Upper lobe of left lung (tissue), 4 donors: ENCODE data around the gene KHK.

ENCODE experiments used
- EP300 ChIP-seq, 4 donors: sonication (generic); formaldehyde crosslinking; IDR thresholded peaks; one replicate each; pipeline ENCODE4 v1.5.1; 2017; ENCODE audit warnings: antibody characterized with exemption in 4 of 4, control low read depth in 2 of 4
- POLR2A ChIP-seq, 4 donors: fragments of 450-650 bp; IDR thresholded peaks; one replicate each; pipeline ENCODE4 v1.5.1; 2016 to 2017; ENCODE audit warnings: antibody characterized with exemption in 4 of 4, mild to moderate bottlenecking in 2 of 4
- POLR2AphosphoS5 ChIP-seq, 2 donors: sonication (generic); formaldehyde crosslinking; IDR thresholded peaks; one replicate each; pipeline ENCODE4 v1.5.1; 2017; ENCODE audit warnings: antibody characterized with exemption in 2 of 2
- TF ChIP-seq, protein P1 (sequence below), 6 experiments: fragments of 450-650 bp in 4 of 6; fragments of 200-600 bp in 2 of 6; sonication (generic) in 2 of 6; IDR thresholded peaks; one replicate each; pipeline ENCODE4 v1.5.1; 2016 to 2019; ENCODE audit warnings: antibody characterized with exemption in 6 of 6

DNA sequence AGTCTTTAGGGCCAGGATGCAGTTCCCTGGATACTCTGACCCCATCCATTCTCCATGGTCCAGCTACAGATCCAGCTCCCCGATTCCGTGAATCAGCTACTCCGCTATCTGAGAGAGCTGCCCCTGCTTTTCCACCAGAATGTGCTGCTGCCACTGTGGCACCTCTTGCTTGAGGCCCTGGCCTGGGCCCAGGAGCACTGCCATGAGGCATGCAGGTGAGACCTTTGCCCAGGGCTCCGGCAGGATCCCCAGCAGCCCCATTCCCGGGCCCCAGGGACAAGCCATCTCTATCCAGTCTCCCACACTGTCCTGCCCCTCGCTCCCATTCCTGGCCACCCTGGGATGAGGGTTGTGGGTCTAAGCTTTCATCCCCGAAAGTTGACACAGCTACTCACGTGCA is 46.3 kb upstream of the KHK start:
- TF ChIP-seq, protein P1, sequence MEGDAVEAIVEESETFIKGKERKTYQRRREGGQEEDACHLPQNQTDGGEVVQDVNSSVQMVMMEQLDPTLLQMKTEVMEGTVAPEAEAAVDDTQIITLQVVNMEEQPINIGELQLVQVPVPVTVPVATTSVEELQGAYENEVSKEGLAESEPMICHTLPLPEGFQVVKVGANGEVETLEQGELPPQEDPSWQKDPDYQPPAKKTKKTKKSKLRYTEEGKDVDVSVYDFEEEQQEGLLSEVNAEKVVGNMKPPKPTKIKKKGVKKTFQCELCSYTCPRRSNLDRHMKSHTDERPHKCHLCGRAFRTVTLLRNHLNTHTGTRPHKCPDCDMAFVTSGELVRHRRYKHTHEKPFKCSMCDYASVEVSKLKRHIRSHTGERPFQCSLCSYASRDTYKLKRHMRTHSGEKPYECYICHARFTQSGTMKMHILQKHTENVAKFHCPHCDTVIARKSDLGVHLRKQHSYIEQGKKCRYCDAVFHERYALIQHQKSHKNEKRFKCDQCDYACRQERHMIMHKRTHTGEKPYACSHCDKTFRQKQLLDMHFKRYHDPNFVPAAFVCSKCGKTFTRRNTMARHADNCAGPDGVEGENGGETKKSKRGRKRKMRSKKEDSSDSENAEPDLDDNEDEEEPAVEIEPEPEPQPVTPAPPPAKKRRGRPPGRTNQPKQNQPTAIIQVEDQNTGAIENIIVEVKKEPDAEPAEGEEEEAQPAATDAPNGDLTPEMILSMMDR (IDR thresholded peaks at IDR 0.05), result no peak
- TF ChIP-seq POLR2A (IDR thresholded peaks at IDR 0.05) (no peak), POLR2AphosphoS5 (IDR thresholded peaks at IDR 0.05) (no peak), EP300 (IDR thresholded peaks at IDR 0.05) (no peak)
